Mesothelial cell of epicardium (in vitro differentiated cells): ENCODE measurements around the gene TMED4. TPM values are rescaled to one million over a fixed set of nuclear protein-coding genes. Genes with fewer than 3 reads are reported as not detected.

ENCODE experiments used
- DNase-seq, 2 experiments: peaks; one replicate each; pipeline ENCODE4 v3.0.0; 2021; ENCODE audit warnings: low spot score in 2 of 2; ENCODE audit not compliant: unreplicated experiment in 2 of 2
- H3K27ac Mint-ChIP-seq: 2 replicates; pipeline ENCODE4 v1.8.0; 2021; ENCODE audit warnings: mixed read lengths
- H3K27me3 Mint-ChIP-seq: 2 replicates; pipeline ENCODE4 v1.8.0; 2021; ENCODE audit warnings: low read depth, mixed read lengths
- H3K36me3 Mint-ChIP-seq: 2 replicates; pipeline ENCODE4 v1.8.0; 2021; ENCODE audit warnings: mixed read lengths
- H3K4me1 Mint-ChIP-seq: 2 replicates; pipeline ENCODE4 v1.8.0; 2021; ENCODE audit warnings: mixed read lengths
- H3K4me3 Mint-ChIP-seq: 2 replicates; pipeline ENCODE4 v1.8.0; 2021; ENCODE audit warnings: mild to moderate bottlenecking, moderate library complexity, mixed read lengths
- H3K9me3 Mint-ChIP-seq: 2 replicates; pipeline ENCODE4 v1.8.0; 2021; ENCODE audit warnings: mixed read lengths
- total RNA-seq: library from RNA; stranded (reverse); gene quantifications from 3 replicates; pipeline ENCODE4 v1.2.1, GENCODE V29; 2021
- TF ChIP-seq, protein P1 (sequence below): fragments of 200-600 bp; sonication (generic); IDR thresholded peaks from one replicate; pipeline ENCODE4 v1.5.0; 2021; ENCODE audit warnings: antibody characterized with exemption; ENCODE audit not compliant: unreplicated experiment

Gene TMED4
- total RNA-seq, 1 donor from 2014 or later, result 97.0 TPM

DNA sequence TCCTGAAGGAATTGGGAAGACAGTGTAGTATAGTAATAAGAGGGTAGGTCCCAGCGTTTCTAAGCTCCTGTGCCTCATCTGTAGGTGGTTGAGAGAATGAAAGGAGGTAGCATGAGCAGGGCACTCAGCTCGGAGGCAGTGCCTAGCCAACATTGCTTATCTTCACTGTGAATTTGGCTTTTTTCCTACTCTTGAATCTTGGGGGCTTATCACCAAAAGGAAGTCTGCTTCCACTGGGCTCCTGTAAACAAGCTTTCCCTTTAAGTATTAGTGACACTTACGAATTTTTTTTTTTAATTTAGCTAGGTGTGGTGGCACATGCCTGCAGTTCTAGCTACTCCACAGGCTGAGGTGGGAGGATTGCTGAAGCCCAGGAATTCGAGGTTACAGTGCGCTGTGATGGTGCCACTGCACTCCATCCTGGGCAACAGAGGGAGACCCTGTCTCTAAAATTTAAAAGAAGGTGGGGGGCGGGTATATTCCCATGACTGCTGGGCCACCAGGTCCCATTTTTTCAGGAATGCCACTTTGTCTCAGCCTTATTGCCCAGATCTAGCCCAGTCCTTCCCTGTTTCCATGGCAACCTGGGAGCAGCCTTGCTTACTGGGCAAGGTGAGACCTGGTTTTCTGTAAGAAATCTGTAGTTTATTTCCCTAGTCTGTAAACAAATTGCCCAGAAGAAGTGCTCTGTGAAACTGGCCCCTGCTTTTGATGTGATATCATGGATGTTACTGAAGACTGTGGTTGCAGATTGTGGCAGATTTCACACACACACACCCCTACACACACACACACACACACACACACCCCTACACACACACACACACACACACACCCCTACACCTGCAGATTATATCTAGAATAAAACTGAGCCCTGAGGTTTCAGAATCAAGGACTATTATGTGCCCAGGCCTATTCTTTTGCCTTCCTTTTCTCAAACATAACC, 43.8 kb upstream of the TMED4 start:
- H3K27ac Mint-ChIP-seq, result no peak overlapping the region
- H3K4me3 Mint-ChIP-seq, result no peak overlapping the region
- H3K36me3 Mint-ChIP-seq, result peaks cover 13% of the 10 kb centered on the region
- H3K4me1 Mint-ChIP-seq, result no peaks in the 10 kb centered on the region
- TF ChIP-seq, protein P1, sequence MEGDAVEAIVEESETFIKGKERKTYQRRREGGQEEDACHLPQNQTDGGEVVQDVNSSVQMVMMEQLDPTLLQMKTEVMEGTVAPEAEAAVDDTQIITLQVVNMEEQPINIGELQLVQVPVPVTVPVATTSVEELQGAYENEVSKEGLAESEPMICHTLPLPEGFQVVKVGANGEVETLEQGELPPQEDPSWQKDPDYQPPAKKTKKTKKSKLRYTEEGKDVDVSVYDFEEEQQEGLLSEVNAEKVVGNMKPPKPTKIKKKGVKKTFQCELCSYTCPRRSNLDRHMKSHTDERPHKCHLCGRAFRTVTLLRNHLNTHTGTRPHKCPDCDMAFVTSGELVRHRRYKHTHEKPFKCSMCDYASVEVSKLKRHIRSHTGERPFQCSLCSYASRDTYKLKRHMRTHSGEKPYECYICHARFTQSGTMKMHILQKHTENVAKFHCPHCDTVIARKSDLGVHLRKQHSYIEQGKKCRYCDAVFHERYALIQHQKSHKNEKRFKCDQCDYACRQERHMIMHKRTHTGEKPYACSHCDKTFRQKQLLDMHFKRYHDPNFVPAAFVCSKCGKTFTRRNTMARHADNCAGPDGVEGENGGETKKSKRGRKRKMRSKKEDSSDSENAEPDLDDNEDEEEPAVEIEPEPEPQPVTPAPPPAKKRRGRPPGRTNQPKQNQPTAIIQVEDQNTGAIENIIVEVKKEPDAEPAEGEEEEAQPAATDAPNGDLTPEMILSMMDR, result no peak
- H3K9me3 Mint-ChIP-seq, result no peaks in the 10 kb centered on the region
- H3K27me3 Mint-ChIP-seq, result no peaks in the 10 kb centered on the region
- no peak for DNase-seq

GRCh38 chr7:44624318-44624717, 42.3 kb upstream of the TMED4 start:
- DNase-seq, result no peak
- TF ChIP-seq, protein P1, result no peak
- peaks cover 11% of the 10 kb centered on the region for H3K36me3 Mint-ChIP-seq
- no peak overlapping the region for H3K4me3 Mint-ChIP-seq
- H3K27ac Mint-ChIP-seq, result no peak overlapping the region
- peaks cover 6% of the 10 kb centered on the region for H3K4me1 Mint-ChIP-seq
- H3K9me3 Mint-ChIP-seq, result no peaks in the 10 kb centered on the region
- H3K27me3 Mint-ChIP-seq, result no peaks in the 10 kb centered on the region

- no peaks in the 10 kb centered on the region for H3K9me3 Mint-ChIP-seq
- TF ChIP-seq, protein P1, result no peak
- H3K27ac Mint-ChIP-seq, result no peak overlapping the region
These were observed 40.5 kb upstream of the TMED4 start for GRCh38 chr7:44622342-44623151.

DNA sequence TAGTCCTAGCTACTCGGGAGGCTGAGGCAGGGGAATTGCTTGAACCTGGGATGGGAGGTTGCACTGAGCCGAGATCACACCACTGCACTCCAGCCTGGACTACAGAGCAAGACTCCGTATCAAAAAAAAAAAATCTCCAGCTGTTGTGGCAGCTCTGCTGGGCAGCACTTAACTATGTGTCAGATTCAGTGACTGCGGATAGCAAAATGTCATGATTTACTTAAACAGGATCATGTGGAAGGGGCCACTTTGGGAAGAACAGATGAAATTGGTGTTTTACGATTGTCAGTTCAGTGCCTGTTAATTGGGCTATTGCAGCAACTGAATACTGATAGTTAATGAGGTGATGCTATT, 39.7 kb upstream of the TMED4 start:
- Mint-ChIP-seq H3K9me3 (no peaks in the 10 kb centered on the region), H3K4me3 (no peak overlapping the region), H3K4me1 (peaks cover 27% of the 10 kb centered on the region), H3K27ac (peak overlapping the region; percentile 31), H3K27me3 (no peaks in the 10 kb centered on the region), H3K36me3 (peaks cover 7% of the 10 kb centered on the region)
- TF ChIP-seq, protein P1, result no peak
- no peak for DNase-seq

More at GRCh38 chr7:44622342-44623151, 40.5 kb upstream of the TMED4 start:
- no peaks in the 10 kb centered on the region for H3K27me3 Mint-ChIP-seq
- H3K4me3 Mint-ChIP-seq, result no peak overlapping the region
- DNase-seq, result no peak
- peaks cover 23% of the 10 kb centered on the region for H3K4me1 Mint-ChIP-seq
- peaks cover 7% of the 10 kb centered on the region for H3K36me3 Mint-ChIP-seq

DNA sequence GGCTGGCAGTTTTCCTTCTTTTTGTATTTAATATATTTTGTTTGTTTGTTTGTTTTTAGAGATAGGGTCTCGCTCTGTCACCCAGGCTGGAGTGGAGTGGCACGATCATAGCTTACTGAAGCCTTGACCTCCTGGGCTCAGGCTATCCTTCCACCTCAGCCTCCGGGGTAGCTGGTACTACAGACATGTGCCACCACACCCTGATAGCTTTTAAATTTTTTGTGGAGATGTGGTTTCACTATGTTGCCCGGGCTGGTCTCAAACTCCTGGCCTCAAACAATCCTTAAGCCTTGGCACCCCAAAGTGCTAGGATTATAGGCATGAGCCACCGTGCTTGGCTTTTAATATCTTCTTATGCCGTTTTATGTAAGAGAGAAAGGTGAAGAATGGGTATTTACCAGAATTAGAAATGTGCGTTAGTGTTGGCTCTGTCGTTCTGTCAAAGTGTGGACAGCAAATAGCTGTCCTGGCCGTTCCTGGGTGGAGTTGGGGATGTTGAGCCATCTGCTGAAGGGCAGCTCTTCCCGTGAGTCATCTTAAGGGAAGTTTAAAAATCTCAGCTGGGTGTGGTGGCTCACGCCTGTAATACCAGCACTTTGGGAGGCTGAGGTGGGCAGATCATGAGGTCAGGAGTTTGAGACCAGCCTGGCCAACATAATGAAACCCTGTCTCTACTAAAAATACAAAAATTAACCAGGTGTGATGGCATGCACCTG, 39.2 kb upstream of the TMED4 start:
- Mint-ChIP-seq H3K4me3 (no peak overlapping the region), H3K27ac (peak overlapping the region; percentile 19), H3K4me1 (peaks cover 27% of the 10 kb centered on the region), H3K27me3 (no peaks in the 10 kb centered on the region), H3K9me3 (no peaks in the 10 kb centered on the region), H3K36me3 (peaks cover 7% of the 10 kb centered on the region)
- TF ChIP-seq, protein P1, result no peak
- DNase-seq, result no peak
